PFSK-1 (cell line): Measurements from ENCODE around the gene TADA2B.

Source experiments
- POLR2AphosphoS5 ChIP-seq: IDR thresholded peaks from 2 replicates; pipeline ENCODE4 v1.6.1; 2012; ENCODE audit warnings: low read depth, mild to moderate bottlenecking, control low read depth, low read length, moderate library complexity
- TAF1 ChIP-seq: IDR thresholded peaks from 2 replicates; pipeline ENCODE4 v1.6.1; 2012; ENCODE audit warnings: low read length, control low read depth, borderline replicate concordance; ENCODE audit not compliant: insufficient read depth
- TF ChIP-seq, protein P1 (sequence below), 2 experiments: IDR thresholded peaks; 2 replicates each; pipeline versions ENCODE4 v1.6.1 to v1.8.0; 2011 to 2012; ENCODE audit warnings: low read depth in 2 of 2, low read length in 2 of 2, control low read depth in 1 of 2, inconsistent platforms in 1 of 2, mild to moderate bottlenecking in 1 of 2, moderate library complexity in 1 of 2; ENCODE audit not compliant: insufficient read depth in 1 of 2

DNA sequence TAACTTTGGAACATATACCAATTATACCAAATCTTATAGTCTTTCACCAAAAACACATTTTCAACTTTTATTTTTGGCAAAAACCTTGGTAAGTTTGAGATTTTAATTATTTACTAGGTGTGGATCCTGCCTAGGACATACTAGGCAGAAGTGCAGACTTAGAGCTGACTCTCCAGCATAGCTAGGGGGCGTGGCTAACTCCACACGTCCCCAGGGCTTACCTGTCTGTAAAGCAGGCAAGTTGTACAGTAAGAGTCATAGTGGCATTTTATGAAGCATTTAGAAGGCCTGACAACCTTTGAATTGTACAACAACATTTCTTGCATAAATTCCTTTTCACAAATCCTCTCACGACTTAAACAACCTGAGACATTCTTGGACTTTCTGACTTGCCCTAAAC lies 43.9 kb downstream of the TADA2B start:
- TF ChIP-seq, protein P1, sequence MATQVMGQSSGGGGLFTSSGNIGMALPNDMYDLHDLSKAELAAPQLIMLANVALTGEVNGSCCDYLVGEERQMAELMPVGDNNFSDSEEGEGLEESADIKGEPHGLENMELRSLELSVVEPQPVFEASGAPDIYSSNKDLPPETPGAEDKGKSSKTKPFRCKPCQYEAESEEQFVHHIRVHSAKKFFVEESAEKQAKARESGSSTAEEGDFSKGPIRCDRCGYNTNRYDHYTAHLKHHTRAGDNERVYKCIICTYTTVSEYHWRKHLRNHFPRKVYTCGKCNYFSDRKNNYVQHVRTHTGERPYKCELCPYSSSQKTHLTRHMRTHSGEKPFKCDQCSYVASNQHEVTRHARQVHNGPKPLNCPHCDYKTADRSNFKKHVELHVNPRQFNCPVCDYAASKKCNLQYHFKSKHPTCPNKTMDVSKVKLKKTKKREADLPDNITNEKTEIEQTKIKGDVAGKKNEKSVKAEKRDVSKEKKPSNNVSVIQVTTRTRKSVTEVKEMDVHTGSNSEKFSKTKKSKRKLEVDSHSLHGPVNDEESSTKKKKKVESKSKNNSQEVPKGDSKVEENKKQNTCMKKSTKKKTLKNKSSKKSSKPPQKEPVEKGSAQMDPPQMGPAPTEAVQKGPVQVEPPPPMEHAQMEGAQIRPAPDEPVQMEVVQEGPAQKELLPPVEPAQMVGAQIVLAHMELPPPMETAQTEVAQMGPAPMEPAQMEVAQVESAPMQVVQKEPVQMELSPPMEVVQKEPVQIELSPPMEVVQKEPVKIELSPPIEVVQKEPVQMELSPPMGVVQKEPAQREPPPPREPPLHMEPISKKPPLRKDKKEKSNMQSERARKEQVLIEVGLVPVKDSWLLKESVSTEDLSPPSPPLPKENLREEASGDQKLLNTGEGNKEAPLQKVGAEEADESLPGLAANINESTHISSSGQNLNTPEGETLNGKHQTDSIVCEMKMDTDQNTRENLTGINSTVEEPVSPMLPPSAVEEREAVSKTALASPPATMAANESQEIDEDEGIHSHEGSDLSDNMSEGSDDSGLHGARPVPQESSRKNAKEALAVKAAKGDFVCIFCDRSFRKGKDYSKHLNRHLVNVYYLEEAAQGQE (IDR thresholded peaks at IDR 0.05; ENCODE audit: insufficient read depth in 1 of 2, low read depth in 2 of 2, low read length in 2 of 2): no peak
- no peak for TF ChIP-seq POLR2AphosphoS5
- no peak for TF ChIP-seq TAF1
